H1 (cell line): ENCODE data around the gene DDX23. TPM values are rescaled to one million over a fixed set of nuclear protein-coding genes. Genes with fewer than 3 reads are reported as not detected.

ENCODE experiments used
- ASH2L ChIP-seq: fragments of 200-600, 300-600 bp; sonication (generic); IDR thresholded peaks from one replicate; pipeline ENCODE4 v1.7.1; 2017; ENCODE audit warnings: low read length
- CBX8 ChIP-seq: fragments of 300-800, 300-1000 bp; sonication (generic); IDR thresholded peaks from 2 replicates; pipeline ENCODE4 v1.7.1; 2016; ENCODE audit warnings: low read depth, low read length, borderline replicate concordance
- GTF2F1 ChIP-seq: IDR thresholded peaks from 2 replicates; pipeline ENCODE4 v1.6.1; 2012; ENCODE audit warnings: low read depth, low read length, improper control_type of control experiment, borderline replicate concordance
- JUND ChIP-seq: IDR thresholded peaks from 2 replicates; pipeline ENCODE4 v1.6.1; 2011; ENCODE audit warnings: mild to moderate bottlenecking, improper control_type of control experiment, low read length
- TAF7 ChIP-seq: optimal IDR thresholded peaks from 2 replicates; pipeline ENCODE3; 2011; ENCODE audit warnings: low read depth, mild to moderate bottlenecking, inconsistent platforms, low read length, moderate library complexity, borderline replicate concordance
- polyA plus RNA-seq, 7 experiments: library from polyadenylated mRNA; depleted of rRNA in 3 of 7; stranded (reverse) in 5 of 7; unstranded in 2 of 7; fragments of >200 nt in 5 of 7; fragments of 200-250 nt in 2 of 7; gene quantifications; 1 replicate in 5 of 7; 2 replicates in 1 of 7; 4 replicates in 1 of 7; pipeline versions ENCODE4 v1.2.1 to v1.2.3, GENCODE V29; 2011 to 2013; ENCODE audit warnings: missing spikeins in 2 of 7, mixed read lengths in 2 of 7
- small RNA-seq: library from polyadenylated mRNA; stranded (forward); fragments of <200 nt; extraction: miRNeasy Mini kit (QIAGEN cat#:217004); gene quantifications from one replicate; pipeline ENCODE3, GENCODE V24; 2013; ENCODE audit not compliant: insufficient read depth
- total RNA-seq: library from RNA; stranded (reverse); fragmentation: NEBNext Ultra II Directional; extraction: Animal tissue kit (Norgen Biotek cat#: 25700); gene quantifications from 2 replicates; pipeline ENCODE4 v1.2.1, GENCODE V29; 2021

Gene DDX23
- total and polyA plus RNA-seq, 2 of the 8 experiments (the other 6 are each of a cell fraction or from before 2014, with no cell fraction given): 43.5 to 107 TPM

GRCh38 chr12:48779869-48780268, 72.1 kb downstream of the DDX23 start (continued):
- TF ChIP-seq GTF2F1 (no peak), JUND (no peak), TAF7 (no peak), CBX8 (no peak), ASH2L (no peak)

Small RNAs within 50 kb of the gene (small RNA-seq; reads per million reads assigned to genes)
- gene RF00019: not detected
- gene RNU6-600P: not detected

Other genes with a start within 250 kb of the DDX23 start
- gene KANSL2, start 169.9 kb downstream of the DDX23 start, total RNA-seq: 46.1 and 48.4 TPM in 2 replicates
- gene KANSL2, start 169.9 kb downstream of the DDX23 start, polyA plus RNA-seq (2011; rRNA removed): 48.3 and 50.7 TPM in 2 replicates
- gene CCNT1, start 135.5 kb downstream of the DDX23 start, total RNA-seq: 44.3 and 45.9 TPM in 2 replicates
- gene CCNT1, start 135.5 kb downstream of the DDX23 start, polyA plus RNA-seq (2011; rRNA removed): 10.8 and 13.2 TPM in 2 replicates
- 11.7 and 15.6 TPM in 2 replicates for gene ADCY6, start 63.1 kb downstream of the DDX23 start, total RNA-seq
- 17.5 and 19.7 TPM in 2 replicates for gene ADCY6, start 63.1 kb downstream of the DDX23 start, polyA plus RNA-seq (2011; rRNA removed)
- gene CACNB3, start 33.7 kb downstream of the DDX23 start, total RNA-seq: 12.5 and 16.9 TPM in 2 replicates
- 16.0 and 18.4 TPM in 2 replicates for gene CACNB3, start 33.7 kb downstream of the DDX23 start, polyA plus RNA-seq (2011; rRNA removed)
- 15.8 and 16.2 TPM in 2 replicates for gene RND1, start 13.7 kb upstream of the DDX23 start, total RNA-seq
- gene RND1, start 13.7 kb upstream of the DDX23 start, polyA plus RNA-seq (2011; rRNA removed): 17.1 and 17.8 TPM in 2 replicates
- 65.1 and 75.6 TPM in 2 replicates for gene FKBP11, start 73.3 kb upstream of the DDX23 start, total RNA-seq
- 45.7 and 53.9 TPM in 2 replicates for gene FKBP11, start 73.3 kb upstream of the DDX23 start, polyA plus RNA-seq (2011; rRNA removed)
- gene ARF3, start 105.3 kb upstream of the DDX23 start, total RNA-seq: 250 and 251 TPM in 2 replicates
- 231 and 262 TPM in 2 replicates for gene ARF3, start 105.3 kb upstream of the DDX23 start, polyA plus RNA-seq (2011; rRNA removed)
- gene WNT10B, start 119.6 kb upstream of the DDX23 start, total RNA-seq: 0.25 and 0.26 TPM in 2 replicates
- gene WNT10B, start 119.6 kb upstream of the DDX23 start, polyA plus RNA-seq (2011; rRNA removed): 1.8 and 1.9 TPM in 2 replicates
- not detected in 2 replicates for gene WNT1, start 126.2 kb upstream of the DDX23 start, total RNA-seq
- gene WNT1, start 126.2 kb upstream of the DDX23 start, polyA plus RNA-seq (2011; rRNA removed): not detected in 2 replicates
- gene DDN, start 147.2 kb upstream of the DDX23 start, total RNA-seq: 0.21 and 0.30 TPM in 2 replicates
- gene DDN, start 147.2 kb upstream of the DDX23 start, polyA plus RNA-seq (2011; rRNA removed): 0.14 and 0.20 TPM in 2 replicates
- gene PRKAG1, start 166.6 kb upstream of the DDX23 start, total RNA-seq: 36.3 and 38.6 TPM in 2 replicates
- gene PRKAG1, start 166.6 kb upstream of the DDX23 start, polyA plus RNA-seq (2011; rRNA removed): 32.3 and 57.5 TPM in 2 replicates
- 86.3 and 92.3 TPM in 2 replicates for gene KMT2D, start 208.6 kb upstream of the DDX23 start, total RNA-seq
- 9.1 and 15.7 TPM in 2 replicates for gene KMT2D, start 208.6 kb upstream of the DDX23 start, polyA plus RNA-seq (2011; rRNA removed)
- 7.0 and 7.5 TPM in 2 replicates for gene RHEBL1, start 217.8 kb upstream of the DDX23 start, total RNA-seq
- 8.1 and 9.4 TPM in 2 replicates for gene RHEBL1, start 217.8 kb upstream of the DDX23 start, polyA plus RNA-seq (2011; rRNA removed)
- gene DHH, start 242.6 kb upstream of the DDX23 start, total RNA-seq: 0.11 and 0.13 TPM in 2 replicates
- 0.03 and 0.09 TPM in 2 replicates for gene DHH, start 242.6 kb upstream of the DDX23 start, polyA plus RNA-seq (2011; rRNA removed)